Liver (tissue), 9 donors: ENCODE measurements around the gene KDM4C. TPM values are rescaled to one million over a fixed set of nuclear protein-coding genes. Genes with fewer than 3 reads are reported as not detected.

ENCODE experiments used
- DNase-seq: peaks from one replicate; pipeline ENCODE4 v3.0.0-alpha.2; 2017; ENCODE audit warnings: low spot score
- H3K27ac ChIP-seq, 2 donors: one replicate each; pipeline ENCODE4 v1.7.0; 2013; ENCODE audit warnings: inconsistent platforms in 2 of 2, low read length in 2 of 2, control low read depth in 1 of 2, low read depth in 1 of 2, mild to moderate bottlenecking in 1 of 2
- H3K27me3 ChIP-seq, 4 donors: one replicate each; pipeline versions ENCODE4 v1.6.1 to v1.7.0; 2013; ENCODE audit warnings: low read length in 3 of 4, inconsistent platforms in 1 of 4, mild to moderate bottlenecking in 1 of 4, moderate library complexity in 1 of 4; ENCODE audit not compliant: control insufficient read depth in 4 of 4, insufficient read depth in 4 of 4
- H3K36me3 ChIP-seq, 4 donors: one replicate each; pipeline versions ENCODE4 v1.6.1 to v1.7.0; 2013; ENCODE audit warnings: low read length in 3 of 4, mild to moderate bottlenecking in 3 of 4, low read depth in 1 of 4, moderate library complexity in 1 of 4; ENCODE audit not compliant: control insufficient read depth in 4 of 4, insufficient read depth in 3 of 4
- H3K4me1 ChIP-seq, 4 donors: one replicate each; pipeline versions ENCODE4 v1.6.1 to v1.7.0; 2013; ENCODE audit warnings: low read length in 3 of 4, mild to moderate bottlenecking in 3 of 4, moderate library complexity in 1 of 4; ENCODE audit not compliant: control insufficient read depth in 4 of 4, insufficient read depth in 4 of 4
- H3K4me3 ChIP-seq, 3 donors: one replicate each; pipeline versions ENCODE4 v1.6.1 to v1.7.0; 2013; ENCODE audit warnings: low read length in 3 of 3, control low read depth in 1 of 3, low read depth in 1 of 3, mild to moderate bottlenecking in 1 of 3
- H3K9ac ChIP-seq, 2 donors: one replicate each; pipeline ENCODE4 v1.7.0; 2013; ENCODE audit warnings: low read length in 2 of 2, mild to moderate bottlenecking in 2 of 2, moderate library complexity in 2 of 2, control low read depth in 1 of 2, low read depth in 1 of 2
- H3K9me3 ChIP-seq, 4 donors: one replicate each; pipeline versions ENCODE4 v1.6.1 to v1.7.0; 2013; ENCODE audit warnings: low read length in 3 of 4; ENCODE audit not compliant: control insufficient read depth in 4 of 4
- EGR1 ChIP-seq, 2 donors: IDR thresholded peaks; 2 replicates each; pipeline ENCODE4 v1.6.1; 2016 to 2018; ENCODE audit warnings: antibody characterized with exemption in 2 of 2, low read depth in 2 of 2
- FOXA1 ChIP-seq: IDR thresholded peaks from 2 replicates; pipeline ENCODE4 v1.6.1; 2016; ENCODE audit warnings: antibody characterized with exemption
- FOXA2 ChIP-seq: IDR thresholded peaks from 2 replicates; pipeline ENCODE4 v1.6.1; 2016; ENCODE audit warnings: antibody characterized with exemption
- GABPA ChIP-seq, 2 donors: IDR thresholded peaks in 1 of 2; conservative IDR thresholded peaks in 1 of 2; 2 replicates each; pipeline ENCODE4 v1.6.1; 2016; ENCODE audit warnings: antibody characterized with exemption in 2 of 2, mild to moderate bottlenecking in 1 of 2, moderate library complexity in 1 of 2
- HNF4A ChIP-seq, 2 donors: conservative IDR thresholded peaks; 2 replicates each; pipeline ENCODE4 v1.6.1; 2016; ENCODE audit warnings: antibody characterized with exemption in 2 of 2, mild to moderate bottlenecking in 2 of 2
- HNF4G ChIP-seq: IDR thresholded peaks from 2 replicates; pipeline ENCODE4 v1.6.1; 2016; ENCODE audit warnings: antibody characterized with exemption
- JUND ChIP-seq, 2 donors: IDR thresholded peaks; 2 replicates each; pipeline ENCODE4 v1.6.1; 2016; ENCODE audit warnings: antibody characterized with exemption in 2 of 2
- NR2F2 ChIP-seq: IDR thresholded peaks from 2 replicates; pipeline ENCODE4 v1.6.1; 2016; ENCODE audit warnings: antibody characterized with exemption
- RAD21 ChIP-seq, 2 donors: IDR thresholded peaks; 2 replicates each; pipeline ENCODE4 v1.6.1; 2016; ENCODE audit warnings: antibody characterized with exemption in 2 of 2, mild to moderate bottlenecking in 2 of 2
- RXRA ChIP-seq, 2 donors: IDR thresholded peaks; 2 replicates each; pipeline ENCODE4 v1.6.1; 2017 to 2018; ENCODE audit warnings: antibody characterized with exemption in 2 of 2, mild to moderate bottlenecking in 1 of 2
- SP1 ChIP-seq: IDR thresholded peaks from 2 replicates; pipeline ENCODE4 v1.6.1; 2018; ENCODE audit warnings: antibody characterized with exemption, mild to moderate bottlenecking
- TAF1 ChIP-seq: conservative IDR thresholded peaks from 2 replicates; pipeline ENCODE4 v1.6.1; 2016; ENCODE audit warnings: antibody characterized with exemption, mild to moderate bottlenecking
- YY1 ChIP-seq: IDR thresholded peaks from 2 replicates; pipeline ENCODE4 v1.6.1; 2016; ENCODE audit warnings: antibody characterized with exemption, mild to moderate bottlenecking
- WGBS: extraction: QIAGEN DNeasy Blood & Tissue Kit; methylation state at CpG from one replicate; pipeline ENCODE4 v1.1.7; 2013; 5-methylcytosine and 5-hydroxymethylcytosine counted together
- polyA plus RNA-seq, 2 donors: library from polyadenylated mRNA; stranded (reverse) in 1 of 2; unstranded in 1 of 2; fragments of 200-250 nt in 1 of 2; fragments of >200 nt in 1 of 2; fragmentation: Nextera tagmentation in 1 of 2; extraction: Ambion mirVana in 1 of 2; gene quantifications; one replicate each; pipeline versions ENCODE4 v1.2.1 to v1.2.3, GENCODE V29; 2013 to 2015
- total RNA-seq, 2 donors: library from RNA; depleted of rRNA; stranded (reverse); fragments of >200 nt; gene quantifications; one replicate each; pipeline ENCODE4 v1.2.3, GENCODE V29; 2014
- TF ChIP-seq, protein P1 (sequence below): IDR thresholded peaks from 2 replicates; pipeline ENCODE4 v1.6.1; 2016; ENCODE audit warnings: antibody characterized with exemption
- TF ChIP-seq, protein P2 (sequence below): IDR thresholded peaks from 2 replicates; pipeline ENCODE4 v1.6.1; 2016; ENCODE audit warnings: antibody characterized with exemption
- TF ChIP-seq, protein P3 (sequence below): fragments of 150-350 bp; IDR thresholded peaks from 2 replicates; pipeline ENCODE4 v1.5.1; 2017; ENCODE audit warnings: improper control_type of control experiment, low read depth, low read length; ENCODE audit not compliant: missing input control
- TF ChIP-seq, protein P4 (sequence below): IDR thresholded peaks from 2 replicates; pipeline ENCODE4 v1.6.1; 2016; ENCODE audit warnings: antibody characterized with exemption, mild to moderate bottlenecking
- TF ChIP-seq, protein P5 (sequence below): IDR thresholded peaks from 2 replicates; pipeline ENCODE4 v1.6.1; 2016; ENCODE audit warnings: antibody characterized with exemption
- donor health status: healthy.
- donor health status: healthy.
- donor health status: healthy.
- donor health status: healthy.
- donor health status: healthy.

The KDM4C gene
- total and polyA plus RNA-seq, 4 donors, result 4.3 to 40.2 (median 24.0) TPM

DNA sequence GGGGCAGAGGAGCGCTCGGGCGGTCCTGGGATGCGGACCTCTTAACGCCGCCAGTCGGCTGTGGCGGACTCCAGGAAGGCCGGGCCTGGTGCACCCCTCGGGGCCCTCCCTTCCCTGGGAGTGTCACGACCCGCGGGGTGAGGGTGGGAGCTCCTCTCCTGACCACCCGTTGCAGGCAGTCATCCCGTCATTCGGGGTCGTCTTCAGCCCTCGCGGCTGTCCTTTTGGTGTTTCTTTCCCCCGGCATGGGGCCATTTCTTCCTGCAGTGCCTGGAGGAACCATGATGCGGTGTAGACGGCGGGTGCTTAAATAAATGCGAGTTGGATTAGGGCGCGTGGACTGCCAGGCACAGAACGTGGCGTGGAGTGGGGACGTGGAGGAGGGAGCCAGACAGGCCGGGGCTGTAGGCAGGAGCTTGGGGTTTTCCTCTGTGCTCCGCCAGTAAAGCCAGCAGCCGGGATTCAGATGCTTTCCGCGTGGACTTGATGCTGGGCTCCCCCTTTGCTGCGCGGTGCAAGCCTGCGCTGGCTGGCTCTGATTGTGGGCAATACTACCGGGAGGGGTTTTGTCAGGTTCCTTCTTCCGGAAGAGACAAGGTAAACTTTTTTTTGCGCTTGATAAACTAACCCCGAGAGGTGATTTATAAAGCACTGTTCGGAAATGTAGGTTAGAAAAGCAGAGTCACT, 868 bp downstream of the KDM4C start (continued):
- TF ChIP-seq HNF4A (conservative IDR thresholded peaks at IDR 0.05), result no peak
- no peak for TF ChIP-seq RAD21 (IDR thresholded peaks at IDR 0.05)
- no peak for TF ChIP-seq RXRA (IDR thresholded peaks at IDR 0.05)
- TF ChIP-seq, protein P1, sequence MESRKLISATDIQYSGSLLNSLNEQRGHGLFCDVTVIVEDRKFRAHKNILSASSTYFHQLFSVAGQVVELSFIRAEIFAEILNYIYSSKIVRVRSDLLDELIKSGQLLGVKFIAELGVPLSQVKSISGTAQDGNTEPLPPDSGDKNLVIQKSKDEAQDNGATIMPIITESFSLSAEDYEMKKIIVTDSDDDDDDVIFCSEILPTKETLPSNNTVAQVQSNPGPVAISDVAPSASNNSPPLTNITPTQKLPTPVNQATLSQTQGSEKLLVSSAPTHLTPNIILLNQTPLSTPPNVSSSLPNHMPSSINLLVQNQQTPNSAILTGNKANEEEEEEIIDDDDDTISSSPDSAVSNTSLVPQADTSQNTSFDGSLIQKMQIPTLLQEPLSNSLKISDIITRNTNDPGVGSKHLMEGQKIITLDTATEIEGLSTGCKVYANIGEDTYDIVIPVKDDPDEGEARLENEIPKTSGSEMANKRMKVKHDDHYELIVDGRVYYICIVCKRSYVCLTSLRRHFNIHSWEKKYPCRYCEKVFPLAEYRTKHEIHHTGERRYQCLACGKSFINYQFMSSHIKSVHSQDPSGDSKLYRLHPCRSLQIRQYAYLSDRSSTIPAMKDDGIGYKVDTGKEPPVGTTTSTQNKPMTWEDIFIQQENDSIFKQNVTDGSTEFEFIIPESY, result no peak
- no peak for TF ChIP-seq HNF4G
- no peak for TF ChIP-seq GABPA (IDR thresholded peaks at IDR 0.05 in 1 of 2, conservative IDR thresholded peaks at IDR 0.05 in 1 of 2)
- TF ChIP-seq EGR1 (IDR thresholded peaks at IDR 0.05; ENCODE audit: low read depth in 2 of 2), result no peak
- TF ChIP-seq TAF1, result peak; percentile 44

DNA sequence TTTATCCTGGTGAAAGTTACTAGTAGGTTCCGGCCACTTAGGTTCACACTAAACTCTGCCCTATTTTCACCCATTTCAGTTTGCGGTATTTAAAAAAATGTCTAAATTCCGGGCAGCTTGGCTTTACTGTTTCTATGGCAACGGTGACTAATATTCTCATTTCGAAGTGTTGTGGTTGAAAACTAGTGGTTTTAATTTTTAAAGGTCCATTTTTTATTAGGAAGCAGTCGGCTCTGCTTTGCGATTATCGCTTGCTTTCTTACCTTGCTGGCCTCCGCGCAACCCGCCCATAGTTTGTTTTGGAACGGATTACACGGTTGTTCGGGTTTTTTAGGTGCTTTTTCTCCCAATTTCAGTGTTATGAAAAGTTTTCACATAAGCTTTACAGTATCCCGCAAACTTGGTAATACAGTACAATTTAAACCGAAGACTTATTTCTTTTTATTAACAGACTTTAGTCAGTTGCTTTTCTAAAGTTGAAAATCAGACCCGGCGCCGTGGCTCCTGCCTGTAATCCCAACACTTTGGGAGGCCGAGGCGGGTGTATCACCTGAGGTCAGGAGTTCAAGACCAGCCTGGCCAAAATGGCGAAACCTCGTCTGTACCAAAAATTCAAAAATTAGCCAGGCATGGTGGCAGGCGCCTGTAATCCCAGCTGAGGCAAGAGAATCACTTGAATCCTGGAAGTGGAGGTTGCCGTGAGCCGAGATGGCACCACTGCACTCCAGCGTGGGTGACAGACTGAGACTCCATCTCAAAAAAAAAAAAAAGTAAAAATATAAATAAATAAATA, 1.6 kb downstream of the KDM4C start:
- DNase-seq, result no peak
- peak overlapping the region; percentile 80 to 99 (median 91) for H3K4me3 ChIP-seq
- peaks cover 2 to 7% (median 5%) of the 10 kb centered on the region in 4 donors for H3K4me1 ChIP-seq
- no peaks in the 10 kb centered on the region for H3K9me3 ChIP-seq
- H3K27me3 ChIP-seq, result no peaks in the 10 kb centered on the region
- peak overlapping the region; percentile 86 to 99 for H3K27ac ChIP-seq
- no peaks in the 10 kb centered on the region for H3K36me3 ChIP-seq
- peak overlapping the region; percentile 80 to 94 for H3K9ac ChIP-seq
- WGBS, result 19% methylated on average over 27 of the region's 27 CpGs
- TF ChIP-seq FOXA1 (no peak), RXRA (IDR thresholded peaks at IDR 0.05) (peak in 1 of 2 donors; percentile 17)

DNA sequence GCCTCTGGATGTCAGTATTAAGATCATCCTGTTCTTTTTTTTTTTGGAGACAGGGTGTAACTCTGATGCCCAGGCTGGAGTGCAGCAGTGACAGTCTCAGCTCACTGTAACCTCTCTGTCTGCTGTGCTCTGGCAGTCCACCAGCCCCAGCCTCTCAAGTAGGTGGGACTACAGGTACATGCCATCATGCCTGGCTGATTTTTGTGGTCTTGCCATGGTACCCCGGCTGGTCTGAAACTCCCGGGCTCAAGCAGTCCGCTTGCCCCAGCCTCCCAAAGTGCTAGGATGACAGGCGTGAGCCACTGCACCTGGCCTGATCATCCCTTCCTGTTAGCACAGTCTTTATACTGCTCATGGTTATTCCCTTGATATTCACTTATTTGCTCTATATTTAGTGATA, 3.5 kb downstream of the KDM4C start:
- Histone ChIP-seq H3K36me3 (no peaks in the 10 kb centered on the region), H3K4me1 (peaks cover 2 to 7% (median 5%) of the 10 kb centered on the region in 4 donors), H3K9me3 (no peaks in the 10 kb centered on the region), H3K9ac (no peak overlapping the region), H3K4me3 (no peak overlapping the region), H3K27me3 (no peaks in the 10 kb centered on the region), H3K27ac (no peak overlapping the region)
- TF ChIP-seq, protein P2, sequence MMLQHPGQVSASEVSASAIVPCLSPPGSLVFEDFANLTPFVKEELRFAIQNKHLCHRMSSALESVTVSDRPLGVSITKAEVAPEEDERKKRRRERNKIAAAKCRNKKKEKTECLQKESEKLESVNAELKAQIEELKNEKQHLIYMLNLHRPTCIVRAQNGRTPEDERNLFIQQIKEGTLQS, result no peak
- no peak for TF ChIP-seq EGR1 (IDR thresholded peaks at IDR 0.05; ENCODE audit: low read depth in 2 of 2)
- TF ChIP-seq RXRA (IDR thresholded peaks at IDR 0.05), result no peak
- no peak for TF ChIP-seq NR2F2
- TF ChIP-seq TAF1, result no peak
- no peak for TF ChIP-seq YY1
- no peak for TF ChIP-seq RAD21 (IDR thresholded peaks at IDR 0.05)
- TF ChIP-seq GABPA (IDR thresholded peaks at IDR 0.05 in 1 of 2, conservative IDR thresholded peaks at IDR 0.05 in 1 of 2), result no peak
- no peak for TF ChIP-seq JUND (IDR thresholded peaks at IDR 0.05)
- TF ChIP-seq, protein P1, result no peak
- TF ChIP-seq, protein P3, sequence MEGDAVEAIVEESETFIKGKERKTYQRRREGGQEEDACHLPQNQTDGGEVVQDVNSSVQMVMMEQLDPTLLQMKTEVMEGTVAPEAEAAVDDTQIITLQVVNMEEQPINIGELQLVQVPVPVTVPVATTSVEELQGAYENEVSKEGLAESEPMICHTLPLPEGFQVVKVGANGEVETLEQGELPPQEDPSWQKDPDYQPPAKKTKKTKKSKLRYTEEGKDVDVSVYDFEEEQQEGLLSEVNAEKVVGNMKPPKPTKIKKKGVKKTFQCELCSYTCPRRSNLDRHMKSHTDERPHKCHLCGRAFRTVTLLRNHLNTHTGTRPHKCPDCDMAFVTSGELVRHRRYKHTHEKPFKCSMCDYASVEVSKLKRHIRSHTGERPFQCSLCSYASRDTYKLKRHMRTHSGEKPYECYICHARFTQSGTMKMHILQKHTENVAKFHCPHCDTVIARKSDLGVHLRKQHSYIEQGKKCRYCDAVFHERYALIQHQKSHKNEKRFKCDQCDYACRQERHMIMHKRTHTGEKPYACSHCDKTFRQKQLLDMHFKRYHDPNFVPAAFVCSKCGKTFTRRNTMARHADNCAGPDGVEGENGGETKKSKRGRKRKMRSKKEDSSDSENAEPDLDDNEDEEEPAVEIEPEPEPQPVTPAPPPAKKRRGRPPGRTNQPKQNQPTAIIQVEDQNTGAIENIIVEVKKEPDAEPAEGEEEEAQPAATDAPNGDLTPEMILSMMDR, result no peak
- no peak for TF ChIP-seq HNF4A (conservative IDR thresholded peaks at IDR 0.05)
- TF ChIP-seq, protein P4, sequence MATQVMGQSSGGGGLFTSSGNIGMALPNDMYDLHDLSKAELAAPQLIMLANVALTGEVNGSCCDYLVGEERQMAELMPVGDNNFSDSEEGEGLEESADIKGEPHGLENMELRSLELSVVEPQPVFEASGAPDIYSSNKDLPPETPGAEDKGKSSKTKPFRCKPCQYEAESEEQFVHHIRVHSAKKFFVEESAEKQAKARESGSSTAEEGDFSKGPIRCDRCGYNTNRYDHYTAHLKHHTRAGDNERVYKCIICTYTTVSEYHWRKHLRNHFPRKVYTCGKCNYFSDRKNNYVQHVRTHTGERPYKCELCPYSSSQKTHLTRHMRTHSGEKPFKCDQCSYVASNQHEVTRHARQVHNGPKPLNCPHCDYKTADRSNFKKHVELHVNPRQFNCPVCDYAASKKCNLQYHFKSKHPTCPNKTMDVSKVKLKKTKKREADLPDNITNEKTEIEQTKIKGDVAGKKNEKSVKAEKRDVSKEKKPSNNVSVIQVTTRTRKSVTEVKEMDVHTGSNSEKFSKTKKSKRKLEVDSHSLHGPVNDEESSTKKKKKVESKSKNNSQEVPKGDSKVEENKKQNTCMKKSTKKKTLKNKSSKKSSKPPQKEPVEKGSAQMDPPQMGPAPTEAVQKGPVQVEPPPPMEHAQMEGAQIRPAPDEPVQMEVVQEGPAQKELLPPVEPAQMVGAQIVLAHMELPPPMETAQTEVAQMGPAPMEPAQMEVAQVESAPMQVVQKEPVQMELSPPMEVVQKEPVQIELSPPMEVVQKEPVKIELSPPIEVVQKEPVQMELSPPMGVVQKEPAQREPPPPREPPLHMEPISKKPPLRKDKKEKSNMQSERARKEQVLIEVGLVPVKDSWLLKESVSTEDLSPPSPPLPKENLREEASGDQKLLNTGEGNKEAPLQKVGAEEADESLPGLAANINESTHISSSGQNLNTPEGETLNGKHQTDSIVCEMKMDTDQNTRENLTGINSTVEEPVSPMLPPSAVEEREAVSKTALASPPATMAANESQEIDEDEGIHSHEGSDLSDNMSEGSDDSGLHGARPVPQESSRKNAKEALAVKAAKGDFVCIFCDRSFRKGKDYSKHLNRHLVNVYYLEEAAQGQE, result no peak
- TF ChIP-seq FOXA2, result no peak
- TF ChIP-seq HNF4G, result no peak
- TF ChIP-seq, protein P5, sequence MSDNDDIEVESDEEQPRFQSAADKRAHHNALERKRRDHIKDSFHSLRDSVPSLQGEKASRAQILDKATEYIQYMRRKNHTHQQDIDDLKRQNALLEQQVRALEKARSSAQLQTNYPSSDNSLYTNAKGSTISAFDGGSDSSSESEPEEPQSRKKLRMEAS, result no peak
- TF ChIP-seq FOXA1, result no peak
- TF ChIP-seq SP1, result no peak
- 87% methylated on average over 4 of the region's 4 CpGs for WGBS
- DNase-seq, result no peak
